HG03175 (cell line): ENCODE data around the gene C1orf35.
"Not testable (repeated sequence)": the region's sequence is repeated elsewhere in the genome, so short reads cannot be mapped to it uniquely, and the experiment has no call there.

Experiments
- ATAC-seq: cut with Tn5 transposase; IDR thresholded peaks from one replicate; pipeline ENCODE4 v1.9.1; 2021; ENCODE audit warnings: mild to moderate bottlenecking, moderate library complexity; ENCODE audit not compliant: unreplicated experiment

Gene C1orf35

DNA sequence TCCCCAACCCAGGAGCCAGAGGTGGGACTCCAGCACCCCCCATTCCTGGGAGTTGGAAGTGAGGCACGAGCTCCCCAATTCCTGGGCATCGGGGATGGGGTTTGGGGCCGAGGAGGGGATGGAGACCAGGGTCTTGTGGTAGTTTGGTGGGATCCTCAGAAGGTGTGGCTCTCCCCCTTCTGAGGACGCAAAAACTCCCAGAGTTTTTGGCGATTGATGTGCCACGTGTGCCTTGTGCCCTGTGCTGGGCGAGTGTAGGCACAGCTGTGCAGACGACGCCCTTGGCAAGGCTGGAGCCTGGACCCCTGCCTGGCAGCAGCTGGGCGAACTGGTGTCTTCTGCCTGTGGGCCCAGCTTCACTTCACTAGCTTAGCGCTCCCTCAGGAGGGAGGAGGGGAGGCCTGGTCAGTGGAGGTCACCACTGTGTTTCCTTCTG, 39.6 kb upstream of the C1orf35 start:
- no peak for ATAC-seq

DNA sequence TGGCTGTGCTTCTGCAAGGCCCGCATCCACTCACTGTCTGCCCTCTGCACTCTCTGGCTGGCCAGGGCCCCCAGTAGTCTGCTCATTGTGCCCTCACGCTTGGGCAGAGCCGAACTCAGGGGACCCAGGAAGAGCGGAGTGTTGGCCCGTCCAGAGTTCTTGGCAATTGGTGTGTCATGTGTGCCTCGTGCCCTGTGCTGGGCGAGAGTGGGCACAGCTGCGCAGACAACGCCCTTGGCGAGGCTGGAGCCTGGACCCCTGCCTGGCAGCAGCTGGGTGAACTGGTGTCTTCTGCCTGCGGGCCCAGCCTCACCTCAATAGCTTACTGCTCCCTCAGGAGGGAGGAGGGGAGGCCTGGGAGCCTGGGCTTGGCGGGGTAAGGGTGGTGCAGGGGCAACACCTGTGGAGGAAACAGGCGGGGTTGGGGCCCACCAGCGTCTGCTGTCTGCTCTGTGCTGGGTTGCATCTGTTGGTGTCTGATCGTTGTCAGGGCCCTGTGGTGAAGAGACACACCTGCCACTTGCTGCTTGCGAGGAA, 39.1 kb upstream of the C1orf35 start:
- no peak for ATAC-seq

DNA sequence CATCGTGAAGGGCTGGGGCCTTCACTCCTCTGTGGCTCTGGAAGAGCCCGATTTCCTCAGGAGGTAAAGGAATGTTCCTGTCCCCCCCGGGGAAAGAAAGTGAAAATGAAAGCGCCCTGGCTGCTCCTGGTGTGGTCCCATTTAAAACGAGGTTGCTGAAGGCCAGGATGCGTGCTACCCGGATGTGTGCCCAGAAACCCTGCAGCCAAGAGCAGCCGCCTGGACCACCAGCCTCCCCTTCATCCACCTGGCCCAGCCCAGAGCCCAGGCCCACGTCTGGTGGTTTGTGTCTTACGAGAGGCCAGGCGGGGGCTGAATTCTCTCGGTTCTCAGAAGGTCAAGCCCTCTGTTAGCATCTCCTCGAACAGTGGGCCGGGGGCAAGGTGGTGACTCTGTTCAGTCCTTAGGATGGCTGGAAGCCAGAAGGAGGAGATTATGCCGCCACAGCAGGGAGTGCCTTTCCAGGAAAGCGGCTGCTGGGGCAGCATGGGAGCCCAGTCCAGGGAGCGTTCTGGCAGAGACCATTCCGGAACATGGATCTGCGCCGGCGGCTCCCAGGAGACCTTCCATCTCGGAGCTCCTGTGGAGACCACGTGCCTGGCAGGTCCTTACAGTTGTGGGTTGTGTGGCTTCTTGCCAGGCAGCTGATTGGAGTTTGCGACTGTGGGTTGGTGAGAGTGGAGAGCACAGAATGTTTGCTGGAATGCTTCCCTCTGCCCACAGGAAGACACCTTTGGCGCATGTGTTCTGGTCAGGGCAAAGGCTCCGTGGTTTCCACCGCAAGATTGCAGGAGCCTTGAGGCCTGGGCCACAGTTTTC, 38.3 kb upstream of the C1orf35 start:
- no peak for ATAC-seq

DNA sequence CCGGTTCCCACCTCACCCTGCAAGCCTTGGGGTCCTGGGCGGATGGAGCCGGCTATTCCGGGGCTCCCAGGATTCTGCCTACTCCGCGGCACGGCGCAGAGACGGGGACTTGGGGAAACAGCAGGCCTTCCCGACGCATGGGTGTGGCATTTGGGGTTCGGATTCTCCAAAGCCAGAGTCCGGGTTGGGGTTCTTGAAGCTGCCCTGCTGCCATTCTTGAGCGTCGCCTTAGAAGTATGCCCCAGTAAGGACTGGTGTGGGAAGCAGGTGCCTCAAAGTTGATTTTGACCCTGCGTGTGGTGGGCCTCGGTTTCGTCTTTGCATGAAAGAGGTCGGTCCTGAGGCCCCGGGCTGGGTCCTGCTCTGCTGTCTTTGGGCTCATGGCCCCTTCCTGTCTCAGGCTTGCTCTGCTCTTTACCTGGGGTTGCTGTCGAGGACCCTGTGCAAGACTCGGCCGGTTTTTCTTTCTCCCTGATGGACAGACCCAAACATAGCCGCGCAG, 37.6 kb upstream of the C1orf35 start:
- no peak for ATAC-seq

DNA sequence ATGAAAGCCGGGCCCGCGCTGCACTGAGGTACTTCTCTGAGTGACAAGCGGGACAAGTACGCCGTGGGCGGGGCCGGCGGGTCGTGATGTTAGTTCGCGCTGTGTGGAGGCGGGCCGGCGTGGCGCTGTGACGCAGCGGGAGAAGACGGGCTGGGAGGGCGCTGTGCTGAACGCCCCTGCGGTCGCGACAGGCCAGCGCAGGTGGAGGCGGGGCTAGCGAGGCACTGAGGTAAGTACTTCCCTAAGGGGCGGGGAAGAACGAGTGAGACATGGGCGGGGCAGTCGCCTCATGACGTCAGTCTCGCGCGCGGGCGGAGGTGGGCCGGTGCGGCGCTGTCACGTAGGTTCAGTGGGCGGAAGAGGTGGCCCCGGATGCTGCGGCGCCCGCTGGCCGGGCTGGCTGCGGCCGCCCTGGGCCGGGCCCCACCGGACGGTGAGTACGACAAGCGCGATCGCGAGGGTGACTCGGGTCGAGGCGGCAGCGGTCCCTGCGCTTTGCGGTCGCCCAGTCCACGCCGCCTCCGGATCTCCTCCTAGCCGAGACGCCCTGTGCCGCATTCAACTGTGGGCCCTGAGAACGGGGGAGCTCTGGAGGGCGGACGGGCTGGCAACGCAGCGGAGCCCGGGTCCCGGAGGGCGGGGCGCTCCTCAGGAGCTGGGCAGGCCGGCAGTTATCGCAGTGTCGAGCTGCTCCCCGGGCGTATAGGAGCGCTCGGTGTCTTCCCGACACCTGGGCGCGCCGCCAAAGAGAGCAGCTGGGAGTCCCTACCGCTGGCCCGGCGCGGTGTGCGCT, 37.0 kb upstream of the C1orf35 start, which contains the start of gene GUK1:
Gene GUK1, plus strand, starts transcription at position 349 of the 793 bp plus-strand sequence. Its CDS starts 24 bp downstream, at position 373.
- ATAC-seq: peak; percentile 89

DNA sequence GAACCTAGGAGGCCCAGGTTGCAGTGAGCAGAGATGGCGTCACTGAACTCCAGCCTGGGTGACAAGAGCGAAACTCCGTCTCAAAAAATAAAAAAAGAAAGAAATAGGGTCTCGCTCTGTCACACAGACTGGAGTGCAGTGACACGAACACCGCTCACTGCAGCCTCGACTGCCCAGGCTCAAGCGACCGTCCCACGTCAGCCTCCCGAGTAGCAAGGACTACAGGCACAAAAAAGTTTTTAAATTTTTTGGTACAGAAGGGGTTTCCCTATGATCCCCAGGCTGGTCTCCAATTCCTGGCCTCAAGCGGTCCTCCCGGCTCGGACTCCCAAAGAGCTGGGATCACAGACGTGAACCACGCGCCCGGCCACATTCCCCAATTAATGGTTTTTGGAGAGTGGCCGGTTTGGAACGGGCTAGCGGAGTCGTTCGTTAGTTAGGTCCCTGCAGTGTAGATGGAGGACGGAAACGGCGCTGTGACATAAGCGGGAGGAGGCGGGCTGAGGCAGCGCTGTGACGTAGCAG, 36.3 kb upstream of the C1orf35 start:
- ATAC-seq: no peak

DNA sequence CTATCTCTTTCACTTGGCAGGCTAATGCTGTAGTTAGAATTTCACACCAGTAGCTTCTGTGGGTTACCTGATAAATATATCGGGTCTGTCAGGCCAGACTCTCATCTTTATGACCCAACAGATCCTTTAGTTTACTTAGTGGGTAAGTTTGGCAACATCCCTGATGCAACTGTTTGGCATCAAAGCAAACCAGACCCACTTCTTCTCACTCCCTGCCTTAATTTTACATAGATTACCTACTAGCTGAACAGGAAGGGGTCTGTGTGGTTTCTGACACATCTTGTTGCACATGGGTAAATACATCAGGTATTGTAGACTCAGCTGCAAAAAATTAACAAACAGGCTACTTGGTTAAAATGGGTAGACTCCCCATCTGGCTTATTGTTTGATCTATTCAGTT, 33.8 kb upstream of the C1orf35 start:
- no peak for ATAC-seq

DNA sequence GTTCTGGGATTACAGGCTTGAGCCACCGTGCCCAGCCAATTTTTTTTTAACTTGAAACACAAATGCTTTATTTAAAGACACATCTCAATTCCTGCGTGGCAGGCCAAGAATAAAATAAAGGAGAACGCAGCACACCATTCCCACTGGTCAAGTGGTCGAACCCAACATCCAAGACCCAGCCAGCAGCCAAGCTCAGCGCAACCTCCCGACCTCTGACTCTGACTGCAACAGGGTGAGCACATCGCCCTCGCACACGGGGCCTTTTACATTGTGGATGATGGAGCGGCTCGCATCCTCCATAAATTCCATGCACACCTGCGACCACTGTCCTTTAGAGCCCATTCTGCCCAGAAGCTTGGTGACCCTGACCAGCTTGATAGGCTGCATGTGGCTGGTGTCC, 31.5 kb upstream of the C1orf35 start:
- no peak for ATAC-seq

DNA sequence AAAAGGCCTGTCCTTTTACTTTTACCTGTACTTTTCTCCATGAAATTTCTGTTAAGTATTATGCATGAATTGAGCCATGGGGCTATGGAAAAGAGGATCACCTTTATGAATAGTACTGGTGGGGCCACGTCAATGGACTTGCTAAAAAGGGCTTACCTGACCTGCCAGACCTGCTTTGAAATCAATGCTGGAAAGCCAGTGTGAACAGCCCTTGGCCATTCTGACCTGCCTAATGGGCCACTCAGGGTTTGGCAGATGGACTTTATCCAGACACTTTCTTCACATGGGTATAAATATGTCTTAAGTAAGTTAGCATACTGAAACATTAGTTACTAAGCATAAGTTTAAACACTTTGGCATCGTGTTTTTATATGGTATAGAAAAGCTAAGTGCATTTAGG, 28.6 kb upstream of the C1orf35 start:
- no peak for ATAC-seq

DNA sequence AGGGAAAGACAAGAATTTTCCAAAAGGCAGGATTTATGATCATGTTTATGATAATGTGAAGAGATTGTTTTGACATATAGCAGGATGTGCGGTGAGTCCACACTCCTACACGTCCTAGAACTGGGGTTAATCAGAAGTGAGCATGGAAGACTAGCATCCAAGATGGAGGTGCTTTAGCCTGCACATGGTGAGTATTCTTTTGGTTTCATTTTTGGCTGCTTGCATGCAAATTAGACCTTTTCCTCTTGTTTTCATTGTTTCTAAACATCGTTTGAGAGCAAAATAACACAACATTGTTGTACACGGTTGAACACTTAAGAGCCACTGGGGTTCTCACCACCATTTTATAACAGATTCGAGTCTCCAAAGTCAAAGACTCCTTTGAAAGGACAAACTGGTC, 22.1 kb upstream of the C1orf35 start:
- no peak for ATAC-seq

DNA sequence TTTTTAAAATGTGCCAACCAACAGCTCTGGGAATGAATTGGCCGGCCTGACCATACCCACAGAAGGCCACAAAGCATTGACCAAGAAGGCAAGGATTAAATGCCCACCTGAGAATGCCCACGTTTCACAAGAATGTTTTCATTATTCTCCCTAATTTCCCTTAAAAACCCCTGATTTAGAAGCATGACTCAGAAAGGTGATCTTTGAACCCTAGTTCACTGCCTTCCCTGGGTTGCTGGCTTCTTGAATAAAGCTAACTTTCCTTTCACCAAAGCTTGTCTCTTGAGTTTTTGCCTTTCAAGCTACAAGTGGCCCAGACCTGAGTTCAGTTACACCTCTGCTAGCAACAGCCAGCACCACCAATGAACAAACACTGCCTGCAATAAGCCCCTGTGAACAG, 20.4 kb upstream of the C1orf35 start:
- ATAC-seq: no peak

DNA sequence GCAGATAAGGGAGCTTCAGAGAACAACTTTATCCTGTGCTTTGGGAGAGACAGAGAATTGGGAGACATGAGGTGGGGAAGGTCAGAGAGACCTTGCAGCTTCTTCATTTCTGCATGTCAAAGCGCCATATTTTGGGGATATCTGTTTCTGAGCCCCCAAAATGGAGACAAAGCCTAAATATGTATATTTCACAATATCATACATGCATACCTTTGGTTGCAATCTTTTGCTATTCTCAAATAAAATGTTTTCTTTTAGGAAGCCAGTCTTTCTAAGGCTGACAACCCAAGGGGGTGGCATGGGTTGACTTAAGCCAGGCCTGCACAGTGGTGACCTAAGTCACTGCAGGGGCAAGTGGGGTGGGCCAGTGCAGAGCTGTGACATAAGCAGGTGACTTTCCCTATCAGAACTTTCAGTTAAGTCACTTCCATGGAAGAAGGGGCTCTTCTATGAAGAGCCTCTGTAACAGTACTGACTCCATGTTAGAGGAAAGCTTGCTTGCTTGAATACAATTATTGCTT, 19.9 kb upstream of the C1orf35 start:
- ATAC-seq: no peak

DNA sequence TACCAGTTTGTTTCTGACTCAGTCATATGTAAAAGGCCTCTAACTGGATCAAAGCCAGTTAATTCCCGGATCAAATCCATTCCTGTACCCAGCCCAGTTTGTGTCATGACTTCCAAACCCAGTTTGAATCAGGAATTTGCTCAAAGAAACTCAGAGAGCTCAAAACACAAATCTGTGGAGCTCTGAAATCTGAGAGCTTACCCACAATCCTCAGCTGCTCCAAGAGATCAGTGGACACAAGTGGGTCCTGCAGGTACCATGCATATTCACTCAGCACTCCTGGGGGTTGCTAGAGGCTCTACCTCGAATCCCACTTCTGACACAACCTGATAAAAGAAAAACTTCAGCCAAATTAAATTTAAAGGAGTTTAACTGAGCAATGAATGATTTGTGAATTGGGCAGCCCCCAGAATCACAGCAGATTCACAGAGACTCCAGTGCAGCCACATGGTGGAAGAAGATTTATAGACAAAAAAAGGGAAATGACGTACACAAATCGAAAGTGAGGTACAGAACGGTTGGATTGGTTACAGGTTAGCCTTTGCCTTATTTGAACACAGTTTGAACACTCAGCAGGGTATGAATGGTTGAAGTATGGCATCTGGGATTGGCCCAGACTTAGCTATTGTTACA, 17.8 kb upstream of the C1orf35 start:
- no peak for ATAC-seq

DNA sequence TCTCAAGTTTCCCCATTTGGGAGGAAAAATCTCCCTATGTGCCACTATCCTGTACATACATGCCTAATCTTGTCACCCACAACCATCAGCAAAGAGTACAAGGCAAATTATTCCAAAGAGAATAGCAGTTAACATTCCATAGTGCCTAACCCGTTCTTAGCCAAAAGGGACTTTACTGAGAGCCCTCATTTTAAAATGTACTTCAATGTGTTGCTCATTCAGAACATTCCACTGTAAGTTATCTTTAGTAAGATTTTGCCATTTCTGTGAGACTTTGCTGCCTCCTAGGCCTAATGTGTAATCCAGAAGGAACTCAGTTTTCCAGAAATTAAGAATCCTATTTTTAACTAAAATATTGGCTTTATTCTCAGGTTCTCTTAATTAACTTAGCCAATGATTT, 17.2 kb upstream of the C1orf35 start:
- no peak for ATAC-seq

DNA sequence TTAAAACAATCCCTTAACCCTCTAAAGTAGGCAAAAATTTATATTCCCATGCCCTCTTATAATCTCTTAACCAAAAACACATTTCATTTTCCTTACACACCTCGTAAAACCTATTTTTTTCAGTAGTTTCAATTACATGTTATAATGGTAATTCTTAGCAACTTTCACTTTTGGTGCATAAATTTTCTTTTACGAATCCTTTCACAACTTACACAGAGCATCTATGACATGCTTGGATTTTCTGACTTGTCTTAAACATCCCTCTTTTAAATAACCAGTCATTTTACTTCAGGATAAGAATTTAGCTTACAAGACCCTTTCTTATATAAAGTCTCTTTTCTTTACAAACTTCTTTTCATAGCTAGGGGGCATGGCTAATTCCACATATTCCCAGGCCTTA, 14.9 kb upstream of the C1orf35 start:
- no peak for ATAC-seq

DNA sequence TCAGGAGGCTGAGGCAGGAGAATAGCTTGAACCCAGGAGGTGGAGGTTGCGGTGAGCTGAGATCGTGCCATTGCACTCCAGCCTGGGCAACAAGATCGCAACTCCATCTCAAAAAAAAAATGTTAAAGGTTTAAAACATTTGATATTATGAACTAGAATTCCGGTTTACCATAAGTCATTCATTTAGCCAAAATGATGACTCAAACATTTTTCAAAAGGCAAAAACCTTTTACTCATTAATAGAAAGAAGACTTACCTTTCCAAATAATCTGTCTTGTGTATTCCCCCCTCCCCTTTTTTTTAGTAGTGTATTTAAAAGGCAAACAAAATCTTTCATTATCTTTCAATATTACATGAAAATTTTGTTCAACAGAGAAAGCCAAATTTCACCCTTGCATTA, 14.2 kb upstream of the C1orf35 start:
- ATAC-seq: no peak

DNA sequence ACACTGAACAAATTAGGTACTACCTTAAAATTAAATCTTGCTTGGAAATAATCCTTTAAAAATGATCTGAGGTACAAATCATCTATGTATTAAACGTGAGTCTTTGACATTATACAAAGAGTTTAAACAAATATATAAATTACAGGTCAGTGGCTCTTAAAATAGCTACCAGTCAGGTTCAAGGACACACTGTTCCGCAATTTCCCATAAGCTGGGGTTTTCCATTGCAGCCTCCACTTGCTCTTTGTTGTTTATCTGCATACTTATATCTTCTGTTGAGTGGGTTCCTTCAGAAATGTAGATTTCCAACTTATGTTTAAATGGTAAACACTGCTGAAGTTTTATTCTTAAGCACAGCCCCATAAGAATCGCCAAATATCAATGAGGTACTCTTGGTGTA, 11.7 kb upstream of the C1orf35 start:
- ATAC-seq: no peak

DNA sequence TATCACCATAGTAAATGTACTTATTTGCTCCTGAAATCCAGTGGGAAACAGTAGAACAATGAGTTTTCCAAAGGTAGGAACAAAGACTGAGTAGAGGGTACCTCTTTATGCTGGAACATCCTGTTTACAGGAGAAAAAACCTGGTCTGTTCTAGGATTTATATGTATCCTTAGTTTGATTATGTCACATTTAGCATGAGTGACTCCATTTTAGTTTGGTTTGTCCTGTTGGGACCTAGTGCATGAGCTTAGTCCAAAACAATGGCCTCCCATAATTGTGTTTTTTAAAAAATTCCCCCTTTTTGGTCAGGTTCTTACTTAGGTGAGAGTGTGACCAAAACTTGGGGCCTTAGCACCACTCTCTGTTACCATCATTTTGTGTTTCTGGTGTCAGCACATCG, 9.5 kb upstream of the C1orf35 start:
- no peak for ATAC-seq

DNA sequence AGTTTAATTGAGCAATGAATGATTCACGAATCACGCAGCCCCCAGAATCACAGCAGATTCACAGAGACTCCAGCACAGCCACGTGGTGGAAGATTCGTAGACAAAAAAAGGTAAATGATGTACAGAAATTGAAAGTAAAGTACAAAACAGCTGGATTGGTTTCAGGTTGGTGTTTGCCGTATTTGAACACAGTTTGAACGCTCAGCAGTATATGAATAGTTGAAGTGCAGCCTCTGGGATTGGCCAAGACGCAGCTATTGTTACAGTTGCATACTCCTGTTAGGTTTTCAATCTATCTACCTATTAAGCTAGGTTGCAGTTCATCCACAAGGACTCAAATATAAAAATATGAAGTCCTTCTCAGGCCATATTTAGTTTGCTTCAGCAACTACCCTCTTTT, 9.0 kb upstream of the C1orf35 start:
- ATAC-seq: no peak

DNA sequence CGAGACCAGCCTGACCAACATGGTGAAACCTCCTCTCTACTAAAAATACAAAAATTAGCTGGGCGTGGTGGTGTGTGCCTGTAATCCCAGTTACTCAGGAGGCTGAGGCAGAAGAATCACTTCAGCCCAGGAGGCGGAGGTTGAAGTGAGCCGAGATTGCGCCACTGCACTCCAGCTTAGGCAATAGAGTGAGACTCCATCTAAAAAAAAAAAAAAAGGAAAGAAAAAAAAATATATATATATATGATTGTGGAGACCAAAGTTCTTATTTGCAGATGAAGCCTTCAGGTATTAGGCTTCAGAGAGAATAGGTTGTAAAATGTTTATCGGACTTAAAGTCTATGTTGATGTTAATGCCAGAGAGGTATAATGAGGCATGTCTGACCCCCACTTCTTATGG, 8.2 kb upstream of the C1orf35 start:
- not testable (repeated sequence) for ATAC-seq

DNA sequence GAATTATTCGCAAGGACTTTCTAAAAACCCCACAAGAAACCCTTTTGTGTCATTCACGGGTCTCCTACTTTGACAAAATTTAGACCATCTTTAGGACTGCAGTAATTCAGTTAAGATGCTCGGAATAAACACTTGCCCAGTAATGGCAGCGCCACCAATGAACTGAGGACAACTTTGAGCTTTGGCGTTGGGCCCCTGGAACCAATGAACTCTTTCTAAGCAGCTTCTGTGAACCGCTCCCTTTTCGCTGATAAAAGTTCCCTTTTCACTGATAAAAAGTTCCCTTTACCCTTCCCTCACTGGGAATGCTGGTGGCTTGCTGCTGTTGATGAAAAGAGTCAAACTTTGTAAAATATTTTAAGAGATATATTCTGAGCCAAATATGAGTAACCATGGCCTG, 7.4 kb upstream of the C1orf35 start:
- no peak for ATAC-seq
